ENCODE results near the gene XRCC4.

DNA sequence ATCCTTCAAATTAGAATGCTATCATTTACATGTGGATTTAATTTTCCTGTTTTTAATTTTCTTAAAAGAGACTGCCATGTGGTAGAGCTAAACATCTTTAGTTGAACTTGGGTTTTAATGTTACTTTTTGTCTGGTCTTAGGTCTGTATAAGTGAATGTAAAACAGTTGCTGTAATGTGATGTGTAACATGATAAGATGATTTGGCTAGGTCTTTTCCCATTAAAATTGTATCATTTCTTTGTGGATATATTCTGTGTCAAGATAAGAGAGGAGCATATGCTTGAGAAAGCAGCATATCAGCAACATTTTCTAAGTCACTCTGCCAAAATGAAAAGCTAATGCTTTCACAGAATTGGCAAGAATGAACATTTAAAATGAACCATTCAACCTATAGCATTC is 18.6 kb upstream of the XRCC4 start:
- no peak for TF ChIP-seq CTCF (conservative IDR thresholded peaks at IDR 0.05 in 1 of 2, IDR thresholded peaks at IDR 0.05 in 1 of 2; ENCODE audit: extremely low read depth in 1 of 2, insufficient read depth in 1 of 2, low read depth in 1 of 2, low read length in 2 of 2)
- no peak for TF ChIP-seq EZH2 (IDR thresholded peaks at IDR 0.05; ENCODE audit: borderline replicate concordance, low read length)
